Activated CD4-positive, CD25-positive, alpha-beta regulatory T cell treated with anti-CD3 and anti-CD28 coated beads, Interleukin-2, amount 50 U/mL, for 16 hours (primary cell): ENCODE measurements around the gene SIRT3.
"Not testable (repeated sequence)": the region's sequence is repeated elsewhere in the genome, so short reads cannot be mapped to it uniquely, and the experiment has no call there.

Experiments used
- DNase-seq: peaks from one replicate; pipeline ENCODE4 v3.0.0-alpha.2; 2020; ENCODE audit warnings: low read depth, low spot score

The SIRT3 gene

DNA sequence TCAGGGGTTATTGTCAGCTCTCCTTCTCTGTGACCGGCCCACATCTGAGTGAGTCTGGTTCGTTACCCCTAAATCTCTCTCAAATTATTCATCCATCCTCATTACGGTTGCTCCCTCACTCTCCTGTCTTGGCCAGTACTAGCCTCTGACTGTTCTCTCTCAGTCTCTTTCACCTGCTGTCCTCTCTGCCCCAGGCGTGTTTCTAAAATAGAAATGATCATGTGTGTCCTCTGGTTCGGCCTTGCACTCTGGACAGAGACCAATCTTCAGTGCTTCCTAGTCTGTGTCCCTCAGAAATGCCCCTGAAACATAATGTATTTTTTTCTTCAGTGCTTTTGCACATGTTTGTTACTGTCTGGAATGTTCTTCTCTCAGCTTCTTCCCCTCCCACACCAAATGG, 5.5 kb upstream of the SIRT3 start:
- DNase-seq: no peak

DNA sequence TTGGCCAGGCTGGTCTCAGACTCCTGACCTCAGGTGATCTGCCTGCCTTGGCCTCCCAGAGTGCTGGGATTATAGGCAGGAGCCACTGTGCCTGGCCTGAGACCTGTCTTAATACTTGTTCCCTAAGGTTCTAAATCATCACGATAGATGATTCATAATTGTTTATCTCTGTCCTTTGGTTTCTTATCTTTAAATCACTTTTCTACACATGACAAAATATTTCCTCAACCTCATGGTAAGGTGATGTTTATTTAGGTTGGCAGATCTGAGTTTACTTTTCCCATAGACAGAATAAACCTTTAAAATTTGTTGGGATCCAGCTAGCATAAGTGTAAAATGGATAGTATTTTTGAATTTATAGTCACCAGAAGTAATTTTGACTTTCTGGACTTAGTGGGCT, 4.2 kb upstream of the SIRT3 start:
- DNase-seq: no peak

DNA sequence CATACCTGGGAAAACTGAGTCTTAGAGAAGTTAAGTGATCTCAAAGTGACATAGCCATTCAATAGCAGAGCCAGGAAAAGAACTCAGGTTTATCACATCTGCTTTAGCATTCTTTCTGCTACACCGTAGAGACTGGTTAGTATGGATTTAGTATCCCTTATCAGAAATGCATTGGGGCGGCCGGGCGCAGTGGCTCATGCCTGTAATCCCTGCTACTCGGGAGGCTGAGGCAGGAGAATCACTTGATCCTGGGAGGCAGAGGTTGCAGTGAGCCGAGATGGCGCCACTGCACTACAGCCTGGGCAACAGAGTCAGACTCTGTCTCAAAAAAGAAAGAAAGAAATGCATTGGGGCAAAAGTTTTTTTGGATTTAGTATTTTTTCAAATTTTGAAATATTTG, 2.2 kb upstream of the SIRT3 start:
- DNase-seq: not testable (repeated sequence)

DNA sequence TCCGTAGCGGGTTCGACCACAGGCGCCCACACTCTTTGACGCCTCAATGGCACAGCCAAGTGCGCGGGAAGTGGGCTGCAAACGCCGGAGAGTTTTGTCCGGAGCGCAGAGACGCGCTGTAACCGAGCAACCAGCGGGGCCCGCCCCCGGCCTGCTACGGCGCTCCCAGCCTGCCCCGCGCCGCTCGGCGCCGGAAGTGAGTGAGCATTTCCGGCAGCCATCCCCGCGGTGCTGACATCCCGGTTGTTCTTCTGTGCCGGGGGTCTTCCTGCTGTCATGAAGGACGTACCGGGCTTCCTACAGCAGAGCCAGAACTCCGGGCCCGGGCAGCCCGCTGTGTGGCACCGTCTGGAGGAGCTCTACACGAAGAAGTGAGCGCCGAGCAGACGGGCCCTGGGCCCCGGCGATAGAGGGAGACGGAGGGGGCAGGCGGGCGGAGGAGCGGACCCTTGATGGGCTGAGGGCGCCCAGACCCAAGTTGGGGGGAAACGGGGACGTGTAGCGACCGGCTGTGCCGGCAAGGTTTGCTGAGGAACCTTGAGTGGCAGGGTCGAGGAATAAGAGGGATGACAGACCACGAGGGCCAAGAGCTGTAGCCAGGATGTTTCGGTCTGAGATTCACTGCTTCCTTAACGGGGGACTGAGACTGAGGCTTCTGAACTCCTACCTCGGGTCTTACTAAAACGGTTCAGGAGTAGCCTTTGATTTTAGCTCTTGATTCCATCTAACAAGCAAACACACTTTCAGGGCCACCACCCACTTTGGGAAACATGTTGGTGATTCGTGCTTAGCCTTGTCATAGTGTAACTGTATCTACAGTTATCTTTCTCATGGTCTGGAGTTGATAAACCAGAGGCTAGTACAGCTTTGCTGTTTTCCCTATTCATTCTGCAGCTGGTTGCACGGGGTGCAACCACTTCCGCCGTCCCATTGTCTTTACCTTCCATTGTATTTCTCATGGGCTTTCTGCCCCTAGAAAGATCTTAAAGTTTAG, 929 bp upstream of the SIRT3 start, which contains the start of gene PSMD13:
Gene PSMD13, plus strand, starts transcription at position 203 of the 994 bp plus-strand sequence. Its CDS starts 74 bp downstream, at position 277.
- DNase-seq: peak; percentile 73

DNA sequence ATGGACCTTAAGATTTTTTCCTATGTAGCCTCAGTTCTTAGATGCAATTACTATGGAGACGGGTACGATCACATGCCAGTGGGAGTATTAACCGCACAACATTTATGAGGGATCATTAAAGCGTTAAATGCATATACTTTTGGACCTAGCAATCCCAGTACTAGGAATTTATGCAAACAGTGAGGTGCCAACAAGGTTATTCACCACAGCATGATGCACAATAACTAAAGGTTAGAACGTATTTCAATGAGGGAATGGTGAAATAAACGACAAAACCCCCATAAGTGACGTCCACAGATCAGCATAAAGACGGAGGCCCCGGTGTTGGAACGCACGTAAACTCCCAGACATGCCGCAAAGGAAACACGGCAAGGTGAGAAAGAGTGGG, 539 bp downstream of the SIRT3 start:
- peak; percentile 47 for DNase-seq

DNA sequence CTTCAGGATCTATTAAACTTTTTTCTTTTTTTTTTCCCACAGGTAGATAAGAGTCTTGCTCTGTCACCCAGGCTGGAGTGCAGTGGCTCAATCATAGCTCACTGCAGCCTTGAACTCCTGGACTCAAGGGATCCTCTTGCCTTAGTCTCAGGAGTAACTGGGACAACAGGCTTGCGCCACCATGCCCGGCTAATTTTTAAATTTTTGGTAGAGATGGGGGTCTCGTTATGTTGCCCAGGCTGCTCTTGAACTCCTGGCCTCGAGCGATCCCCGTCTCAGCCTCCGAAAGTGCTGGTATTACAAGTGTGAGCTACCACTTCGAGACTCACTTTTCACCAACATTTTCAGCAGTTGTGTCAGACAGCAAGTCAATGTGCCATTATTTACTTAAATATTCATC, 962 bp downstream of the SIRT3 start:
- no peak for DNase-seq

DNA sequence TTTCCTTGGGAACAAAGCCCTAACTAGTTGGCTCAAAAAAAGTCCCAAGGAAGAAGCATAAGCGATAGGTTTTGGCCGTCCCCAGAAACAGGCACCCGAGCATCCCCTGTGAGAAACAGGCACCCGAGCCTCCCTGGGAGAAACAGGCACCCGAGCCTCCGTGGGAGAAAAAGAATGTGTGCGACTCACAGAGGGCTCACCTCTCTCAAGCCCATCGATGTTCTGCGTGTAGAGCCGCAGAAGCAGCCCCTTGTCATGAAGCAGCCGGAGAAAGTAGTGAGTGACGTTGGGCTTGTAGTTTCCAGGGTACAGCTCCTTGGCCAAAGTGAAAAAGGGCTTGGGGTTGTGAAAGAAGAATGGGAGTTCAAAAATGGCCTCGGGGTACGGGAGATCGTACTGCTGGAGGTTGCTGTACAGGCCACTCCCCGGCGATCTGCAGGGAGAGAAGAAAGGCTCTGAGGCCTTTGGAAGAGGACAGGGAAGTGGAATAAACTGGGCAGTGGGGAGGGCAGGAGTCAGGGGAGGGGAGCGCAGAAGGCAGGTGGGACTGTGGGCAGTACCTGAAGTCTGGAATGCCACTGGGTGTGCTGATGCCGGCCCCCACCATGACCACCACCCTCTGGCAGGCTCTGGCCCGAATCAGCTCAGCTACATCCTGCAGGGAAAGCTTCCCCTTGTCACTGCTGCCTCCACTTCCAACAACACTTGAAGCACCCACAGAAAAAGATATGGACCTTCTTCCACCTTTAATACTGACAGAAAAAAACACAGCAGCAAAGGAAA, 3.2 kb downstream of the SIRT3 start:
- no peak for DNase-seq

DNA sequence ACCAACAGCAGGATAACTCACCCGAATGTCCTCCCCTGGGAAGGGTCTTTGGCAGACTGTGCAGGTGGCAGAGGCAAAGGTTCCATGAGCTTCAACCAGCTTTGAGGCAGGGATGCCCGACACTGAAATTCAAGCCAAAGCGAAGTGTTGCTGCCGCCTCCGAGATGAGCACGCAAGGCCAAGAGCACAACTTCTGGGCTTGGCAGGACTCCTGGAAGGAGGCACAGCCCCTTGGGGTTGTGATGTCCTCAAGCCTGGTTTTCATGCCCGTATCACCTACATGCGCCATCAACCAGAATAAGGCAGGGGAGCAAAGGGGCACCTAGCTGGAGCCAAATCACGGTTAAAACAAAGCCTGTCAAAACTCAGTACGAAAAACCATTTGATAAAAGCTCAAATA, 5.7 kb downstream of the SIRT3 start:
- DNase-seq: no peak

DNA sequence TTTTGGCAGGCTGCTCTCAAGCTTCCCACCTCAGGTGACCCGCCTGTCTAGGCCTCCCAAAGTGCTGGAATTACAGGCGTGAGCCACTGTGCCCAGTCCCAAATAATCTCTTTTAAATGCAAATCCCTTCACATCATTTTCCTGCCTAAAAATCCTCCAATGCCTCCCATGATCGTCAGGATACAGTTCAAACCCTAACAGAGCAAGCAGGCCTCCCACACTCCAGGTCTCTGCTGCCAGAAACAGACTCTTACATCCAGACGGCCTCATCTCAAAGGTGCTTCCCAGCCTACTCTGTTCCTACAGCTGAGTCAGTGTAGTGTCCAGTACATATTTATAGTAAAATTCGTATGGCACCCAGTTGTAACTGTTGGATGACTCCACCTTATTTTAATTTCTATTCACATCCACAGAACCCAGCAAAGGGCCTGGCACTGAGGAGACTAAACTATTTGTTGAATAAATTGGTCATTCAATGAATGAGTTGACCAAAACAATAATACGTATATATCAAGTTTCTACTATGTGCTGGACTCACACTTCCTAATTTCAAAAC, 8.2 kb downstream of the SIRT3 start:
- DNase-seq: no peak

DNA sequence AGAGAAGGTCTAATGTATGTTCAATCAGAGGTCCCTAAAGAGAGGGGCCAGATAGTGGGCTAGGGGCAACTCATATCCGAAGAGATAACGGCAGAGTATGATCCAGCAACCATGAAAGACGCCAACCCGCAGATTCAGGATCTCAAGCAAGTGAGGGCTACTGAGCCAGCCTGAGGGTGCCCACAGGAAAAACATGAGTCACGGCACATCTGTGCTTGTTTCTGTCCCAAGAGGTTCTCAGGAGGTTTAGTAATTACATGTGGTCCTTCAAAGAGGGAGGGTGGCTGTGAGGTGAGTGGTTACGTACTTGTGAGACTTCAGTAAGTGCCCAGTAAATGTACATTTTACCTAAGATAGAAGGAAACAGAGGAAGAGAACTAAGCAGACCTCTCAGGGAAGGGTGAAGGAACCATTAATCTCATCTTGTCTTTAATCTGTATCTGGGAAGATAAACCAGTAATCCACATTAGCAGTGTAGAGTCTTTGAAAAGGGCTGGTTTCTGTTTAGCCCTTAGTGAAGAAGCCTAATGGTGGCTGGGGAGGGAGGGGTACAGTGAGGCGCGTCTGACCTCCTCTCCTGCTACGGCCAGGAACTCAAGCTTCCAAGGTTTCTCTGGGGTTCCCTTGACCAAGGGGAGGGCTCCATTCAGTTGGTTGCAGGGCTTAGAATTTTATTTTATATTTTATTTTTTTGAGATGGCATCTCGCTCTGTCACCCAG, 10.2 kb downstream of the SIRT3 start:
- DNase-seq: no peak

DNA sequence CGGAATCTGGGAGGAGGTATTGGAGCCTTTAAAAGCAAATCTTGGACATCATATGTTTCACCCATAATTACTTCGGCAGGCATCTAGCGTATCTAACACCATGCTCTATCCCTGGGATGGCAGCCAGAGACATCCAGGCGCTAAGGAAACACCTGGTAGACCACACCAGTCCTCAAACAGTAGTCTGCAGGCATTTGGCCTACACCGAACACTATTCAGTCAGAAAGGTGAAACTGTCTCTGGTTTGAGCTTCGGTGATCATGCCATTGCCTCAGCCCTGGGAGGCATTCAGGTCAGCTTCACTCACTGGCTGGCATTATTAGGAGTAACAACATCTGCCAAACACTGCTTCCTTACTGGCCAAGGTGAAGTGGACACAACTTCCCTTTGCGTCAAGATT, 11.7 kb downstream of the SIRT3 start:
- DNase-seq: no peak

DNA sequence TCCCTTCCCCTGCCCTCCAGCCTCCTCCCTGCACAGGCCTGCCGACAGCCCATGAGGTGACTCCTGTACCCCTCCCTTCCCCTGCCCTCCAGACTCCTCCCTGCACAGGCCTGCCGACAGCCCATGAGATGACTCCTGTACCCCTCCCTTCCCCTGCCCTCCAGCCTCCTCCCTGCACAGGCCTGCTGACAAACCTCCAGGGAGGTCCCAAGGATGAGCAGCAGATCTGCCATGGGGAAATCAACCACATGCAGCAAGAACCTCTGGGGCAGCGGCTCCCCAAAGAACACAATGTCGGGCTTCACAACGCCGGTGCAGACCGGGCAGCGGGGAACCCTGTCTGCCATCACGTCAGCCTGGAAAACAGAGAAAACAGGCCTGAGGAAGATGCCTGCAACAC, 12.3 kb downstream of the SIRT3 start:
- DNase-seq: no peak

DNA sequence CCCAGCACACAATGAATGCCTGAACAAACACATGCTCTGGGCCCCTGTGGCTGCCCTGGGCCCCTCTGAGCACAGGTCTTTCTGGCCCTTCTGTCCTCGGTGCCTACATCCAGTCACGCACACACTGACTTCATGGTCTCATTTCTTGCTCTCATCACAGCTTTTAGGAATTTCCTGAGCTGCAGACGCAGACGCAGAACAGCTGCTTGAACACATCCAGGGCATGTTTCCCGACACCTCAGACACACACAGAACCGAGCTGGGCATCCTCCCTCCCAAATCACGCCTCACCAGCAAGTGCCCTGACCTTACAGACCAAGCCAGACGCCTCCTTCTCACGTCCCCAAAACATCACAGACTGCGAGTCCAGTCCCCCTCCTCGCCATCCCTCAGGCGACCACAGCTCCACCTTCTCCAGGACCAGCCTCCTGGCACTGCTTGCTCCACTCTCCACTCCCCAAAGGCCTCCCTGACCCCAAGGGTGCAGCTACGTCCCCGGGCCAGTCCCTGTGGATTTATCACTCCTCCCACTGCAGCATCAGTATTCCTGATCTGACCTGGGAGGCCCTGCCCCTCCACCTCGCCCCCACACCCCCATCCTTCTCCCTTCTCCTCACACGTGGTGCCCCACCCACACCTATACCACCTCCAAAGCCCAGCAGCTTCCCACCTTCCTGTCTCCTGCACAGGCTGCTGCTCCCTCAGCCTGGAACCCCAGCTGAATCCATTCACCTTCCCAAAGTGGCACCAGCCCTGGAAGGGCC, 12.9 kb downstream of the SIRT3 start:
- DNase-seq: no peak

DNA sequence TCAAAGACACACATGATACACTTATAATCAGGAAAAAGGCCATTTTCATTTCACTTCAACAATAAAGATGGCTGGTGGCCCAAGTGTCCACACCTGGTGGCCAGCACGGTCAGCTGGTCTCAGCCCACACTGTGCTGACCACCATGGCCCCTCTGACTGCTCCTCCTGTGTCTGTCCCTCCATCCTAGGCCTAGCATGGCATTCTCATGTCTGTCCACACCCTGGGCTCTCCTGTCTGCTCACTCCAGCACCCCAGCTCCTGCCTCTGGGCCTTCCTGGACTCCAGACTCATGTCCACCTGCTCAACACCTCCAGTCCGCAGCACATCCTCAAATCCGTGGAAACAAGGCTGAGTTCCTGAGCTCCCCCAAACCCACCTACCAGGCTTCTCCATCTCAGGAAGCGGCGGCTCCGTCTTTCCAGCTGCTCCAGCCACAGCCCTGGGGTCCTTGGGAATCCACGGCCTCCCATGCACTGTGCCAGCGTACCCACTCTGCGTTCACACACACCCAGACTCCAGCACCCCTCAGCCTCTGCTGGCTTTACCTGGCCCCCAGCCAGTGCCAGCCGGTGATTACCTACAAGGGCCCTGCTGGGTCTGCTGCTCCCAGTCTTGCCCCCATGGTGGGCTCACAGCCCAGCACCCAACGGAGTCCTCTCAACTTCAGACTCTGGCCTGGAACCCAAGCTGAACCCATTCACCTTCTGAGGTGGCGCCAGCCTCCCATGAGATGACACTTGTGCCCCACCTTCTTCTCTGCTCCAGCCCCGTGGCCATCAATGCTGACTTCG, 13.9 kb downstream of the SIRT3 start:
- no peak for DNase-seq

DNA sequence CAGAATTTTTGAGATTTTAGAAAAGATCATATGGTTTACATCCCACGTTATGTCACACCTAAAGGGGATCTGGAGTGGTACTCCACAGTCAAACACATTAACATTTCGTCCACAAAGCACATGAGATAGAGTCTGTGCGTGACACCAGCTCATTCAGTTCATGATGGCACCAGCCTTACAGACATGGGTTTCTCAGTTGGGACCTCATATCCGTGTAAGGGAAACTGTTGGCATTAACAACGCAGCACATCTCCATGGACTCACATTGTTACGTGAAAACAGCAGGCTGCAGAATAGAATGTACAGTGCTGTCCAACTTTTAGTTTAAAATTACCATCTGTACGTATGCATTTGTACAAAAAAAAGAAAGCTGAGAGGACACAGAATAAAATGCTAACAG, 14.6 kb downstream of the SIRT3 start:
- no peak for DNase-seq

DNA sequence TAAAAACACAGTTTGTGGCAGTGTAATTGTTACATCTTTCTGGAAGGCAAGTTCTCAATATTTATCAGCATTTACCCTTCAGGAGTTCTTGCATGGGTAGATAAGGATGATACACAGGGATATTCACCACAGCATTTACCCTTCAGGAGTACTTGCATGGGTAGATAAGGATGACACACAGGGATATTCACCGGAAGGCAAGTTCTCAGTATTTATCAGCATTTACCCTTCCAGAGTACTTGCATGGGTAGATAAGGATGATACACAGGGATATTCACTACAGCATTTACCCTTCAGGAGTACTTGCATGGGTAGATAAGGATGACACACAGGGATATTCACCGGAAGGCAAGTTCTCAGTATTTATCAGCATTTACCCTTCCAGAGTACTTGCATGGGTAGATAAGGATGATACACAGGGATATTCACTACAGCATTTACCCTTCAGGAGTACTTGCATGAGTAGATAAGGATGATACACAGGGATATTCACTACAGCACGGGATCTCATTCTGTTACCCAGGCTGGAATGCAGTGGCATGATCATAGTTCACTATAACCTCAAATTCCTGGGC, 15.4 kb downstream of the SIRT3 start:
- not testable (repeated sequence) for DNase-seq

DNA sequence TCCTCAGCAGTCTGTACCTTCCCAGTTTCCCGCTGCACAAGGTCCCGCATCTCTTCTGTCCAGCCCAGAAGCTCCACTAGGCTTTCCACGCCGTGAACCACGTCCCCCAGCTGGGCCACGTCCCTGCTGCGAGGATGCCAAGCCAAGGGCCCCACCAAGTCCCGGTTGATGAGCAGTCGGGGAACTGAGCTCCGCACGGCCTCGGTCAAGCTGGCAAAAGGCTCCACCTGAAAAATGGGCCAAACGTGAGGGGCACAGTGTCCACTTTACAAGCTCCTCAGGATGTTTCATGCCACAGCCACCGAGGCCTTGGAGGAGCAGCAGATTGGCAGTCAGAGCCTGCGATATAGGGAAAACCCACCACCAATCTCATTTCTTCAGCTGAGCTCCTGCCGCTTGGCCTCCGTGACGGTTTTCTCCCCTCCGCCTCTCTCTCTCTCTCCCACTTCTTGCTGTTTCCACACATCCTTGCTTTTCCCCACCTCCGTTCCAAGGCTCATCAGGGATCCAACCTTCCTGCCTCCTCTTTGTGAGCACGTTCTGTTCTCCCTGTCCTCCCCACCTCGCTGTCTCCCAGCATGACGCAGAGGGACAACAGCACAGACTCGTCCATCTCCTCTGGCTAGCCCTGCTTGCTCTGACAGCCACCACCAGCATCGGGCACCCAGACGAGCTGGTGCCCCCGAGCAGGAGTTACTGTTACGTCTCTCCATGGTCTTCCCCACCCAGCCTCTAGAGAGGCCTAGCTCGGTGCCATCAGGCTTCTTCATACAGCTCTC, 17.1 kb downstream of the SIRT3 start:
- no peak for DNase-seq

DNA sequence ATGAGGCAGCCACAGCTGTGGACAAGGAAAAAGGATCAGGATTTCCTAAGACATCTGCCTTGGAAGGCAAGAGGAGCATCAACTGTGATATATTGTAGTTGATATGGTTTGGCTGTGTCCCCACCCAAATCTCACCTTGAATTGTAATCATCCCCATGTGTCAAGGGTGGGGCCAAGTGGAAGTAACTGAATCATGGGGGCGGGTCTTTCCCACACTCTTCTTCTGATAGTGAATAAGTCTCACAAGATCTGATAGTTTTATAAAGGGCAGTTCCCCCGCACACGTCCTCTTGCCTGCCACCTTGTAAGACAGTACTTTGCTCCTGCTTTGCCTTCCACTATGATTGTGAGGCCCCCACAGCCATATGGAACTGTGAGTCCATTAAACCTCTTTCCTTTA, 18.4 kb downstream of the SIRT3 start:
- DNase-seq: no peak
